ENCODE data around the gene WDR70. TPM values are rescaled to one million over a fixed set of nuclear protein-coding genes. Genes with fewer than 3 reads are reported as not detected.

Gene WDR70
- total RNA-seq, 1 experiment from 2014 or later, result 35.0 TPM

- no peak for TF ChIP-seq SMAD3 (CRISPR knock-in tag; IDR thresholded peaks at IDR 0.05; ENCODE audit: borderline replicate concordance)
- TF ChIP-seq JUN (CRISPR knock-in tag; IDR thresholded peaks at IDR 0.05), result no peak
Observed at GRCh38 chr5:37598733-37599132, 219.6 kb downstream of the WDR70 start (continued).

GRCh38 chr5:37601163-37601562 is 222.0 kb downstream of the WDR70 start:
- no peak for TF ChIP-seq NFYB (CRISPR knock-in tag; conservative IDR thresholded peaks at IDR 0.05; ENCODE audit: low read depth)
- TF ChIP-seq ZNF281 (CRISPR knock-in tag; IDR thresholded peaks at IDR 0.05), result no peak
- H3K36me3 Mint-ChIP-seq, result peaks cover 12% of the 10 kb centered on the region
- ATAC-seq (no peak), DNase-seq (ENCODE audit: low spot score) (no peak)
- ChIA-PET CTCF (interaction anchor here (0.6 kb wide), 1 partner anchor 586 kb away, joined by 5 read pairs; no protein-coding TSS in a partner anchor), POLR2A (no interaction called here)
- H3K4me3 Mint-ChIP-seq, result no peak overlapping the region
- no peak overlapping the region for H3K27ac Mint-ChIP-seq
- no peaks in the 10 kb centered on the region for H3K4me1 Mint-ChIP-seq
- H3K27me3 Mint-ChIP-seq (ENCODE audit: low read depth), result no peaks in the 10 kb centered on the region
- peaks cover 10% of the 10 kb centered on the region for H3K9me3 Mint-ChIP-seq

- no peak for TF ChIP-seq CREM (CRISPR knock-in tag; IDR thresholded peaks at IDR 0.05)
Observed at GRCh38 chr5:37603072-37603471, 224.0 kb downstream of the WDR70 start.

GRCh38 chr5:37604290-37604689 is 225.2 kb downstream of the WDR70 start:
- POLR2A ChIA-PET, result no interaction called here
- peaks cover 12% of the 10 kb centered on the region for H3K36me3 Mint-ChIP-seq
- H3K9me3 Mint-ChIP-seq, result peaks cover 10% of the 10 kb centered on the region
- CTCF ChIA-PET, result interaction anchor here (0.7 kb wide), 1 partner anchor 191 kb away, joined by 3 read pairs; no protein-coding TSS in a partner anchor
- no peaks in the 10 kb centered on the region for H3K4me1 Mint-ChIP-seq
- peak; percentile 43; the same call in 1 of the 2 replicates for ATAC-seq
- no peaks in the 10 kb centered on the region for H3K27me3 Mint-ChIP-seq (ENCODE audit: low read depth)
- no peak for DNase-seq (ENCODE audit: low spot score)
- no peak overlapping the region for H3K4me3 Mint-ChIP-seq
- no peak overlapping the region; the same call in 1 of the 2 replicates for H3K27ac Mint-ChIP-seq
- TF ChIP-seq MLX (CRISPR knock-in tag; IDR thresholded peaks at IDR 0.05) (no peak), USF2 (CRISPR knock-in tag; IDR thresholded peaks at IDR 0.05) (no peak), ZNF281 (CRISPR knock-in tag; IDR thresholded peaks at IDR 0.05) (no peak), ZNF121 (CRISPR knock-in tag; IDR thresholded peaks at IDR 0.05) (no peak), SOX15 (CRISPR knock-in tag; IDR thresholded peaks at IDR 0.05) (no peak), ZNF219 (CRISPR knock-in tag; IDR thresholded peaks at IDR 0.05; ENCODE audit: borderline replicate concordance) (no peak), IRF1 (CRISPR knock-in tag; IDR thresholded peaks at IDR 0.05) (no peak), NFE2L1 (CRISPR knock-in tag; IDR thresholded peaks at IDR 0.05) (no peak), AFF4 (CRISPR knock-in tag; IDR thresholded peaks at IDR 0.05; ENCODE audit: borderline replicate concordance) (no peak), GRHL2 (CRISPR knock-in tag; IDR thresholded peaks at IDR 0.05; ENCODE audit: insufficient replicate concordance, severe bottlenecking) (no peak)

More at GRCh38 chr5:37603072-37603471, 224.0 kb downstream of the WDR70 start:
- Mint-ChIP-seq H3K4me3 (no peak overlapping the region), H3K27me3 (ENCODE audit: low read depth) (no peaks in the 10 kb centered on the region), H3K27ac (no peak overlapping the region), H3K36me3 (peaks cover 12% of the 10 kb centered on the region), H3K4me1 (no peaks in the 10 kb centered on the region), H3K9me3 (peaks cover 10% of the 10 kb centered on the region)
- ATAC-seq (no peak), DNase-seq (ENCODE audit: low spot score) (no peak)
- ChIA-PET CTCF (no interaction called here), POLR2A (no interaction called here)

Data from WTC11 (cell line).